C1 segment of cervical spinal cord (tissue), 14 donors: Measurements from ENCODE around the gene SHC1.

Experiments used
- DNase-seq, 14 donors: peaks; one replicate each; lab custom pipeline; 2025; lab: John Stamatoyannopoulos, UW

SHC1 gene

GRCh38 chr1:155008015-155008941 lies 37.7 kb upstream of the SHC1 start:
- peak in 8 of 14 donors; percentile 22 to 67 (median 50) for DNase-seq

- DNase-seq = peak in 9 of 14 donors; percentile 25 to 77 (median 52)
Measured at GRCh38 chr1:155007251-155007828, 36.8 kb upstream of the SHC1 start.

- DNase-seq = peak in 7 of 14 donors; percentile 31 to 71 (median 52)
Measured at GRCh38 chr1:155006601-155007101, 36.1 kb upstream of the SHC1 start.

GRCh38 chr1:155005076-155006011 lies 34.8 kb upstream of the SHC1 start:
- DNase-seq = peak in 11 of 14 donors; percentile 53 to 83 (median 71)

GRCh38 chr1:155004352-155005075 lies 34.0 kb upstream of the SHC1 start:
- peak in 7 of 14 donors; percentile 48 to 81 (median 65) for DNase-seq

- peak in 12 of 14 donors; percentile 51 to 89 (median 61) for DNase-seq
Measured at GRCh38 chr1:155003766-155004351, 33.3 kb upstream of the SHC1 start.

- peak in 7 of 14 donors; percentile 41 to 79 (median 64) for DNase-seq
Measured at GRCh38 chr1:155003227-155003765, 32.7 kb upstream of the SHC1 start.

GRCh38 chr1:155002464-155003226 lies 32.1 kb upstream of the SHC1 start, which contains the start of gene ZBTB7B:
Gene ZBTB7B (plus strand): TSS chr1:155002802. CDS start chr1:155014661, 11,859 bp downstream.
- DNase-seq = peak in 7 of 14 donors; percentile 50 to 91 (median 66)

- peak; percentile 95 to 100 (median 98) for DNase-seq
Measured at GRCh38 chr1:155001675-155002463, 31.3 kb upstream of the SHC1 start.

GRCh38 chr1:155001425-155001674 lies 30.8 kb upstream of the SHC1 start:
- no peak for DNase-seq

- peak; percentile 81 to 96 (median 92) for DNase-seq
Measured at GRCh38 chr1:155000726-155001424, 30.3 kb upstream of the SHC1 start.

GRCh38 chr1:155000411-155000725 lies 29.8 kb upstream of the SHC1 start:
- DNase-seq = peak in 3 of 14 donors; percentile 47 to 80 (median 78)

- peak in 3 of 14 donors; percentile 39 to 60 (median 56) for DNase-seq
Measured at GRCh38 chr1:154999571-155000410, 29.2 kb upstream of the SHC1 start.

GRCh38 chr1:154998818-154999570 lies 28.4 kb upstream of the SHC1 start:
- peak in 10 of 14 donors; percentile 16 to 62 (median 42) for DNase-seq

- DNase-seq = no peak
Measured at GRCh38 chr1:154998201-154998780, 27.7 kb upstream of the SHC1 start.
